GM18951 (cell line): ENCODE results near the gene FHL1.
"Not testable (repeated sequence)": the region's sequence is repeated elsewhere in the genome, so short reads cannot be mapped to it uniquely, and the experiment has no call there.

Source experiments
- POLR2A ChIP-seq: IDR thresholded peaks from 4 replicates; pipeline ENCODE4 v1.6.1; 2011; ENCODE audit warnings: mild to moderate bottlenecking; ENCODE audit not compliant: insufficient read length, insufficient read depth; ENCODE audit errors: extremely low read depth
- in situ Hi-C: fragments of 300-500 bp; cut with MboI; formaldehyde crosslinking; loops from one replicate; pipeline ENCODE4 v1.12.0; 2022; ENCODE audit warnings: low sequenced_read_pairs, mixed read lengths, inconsistent platforms; ENCODE audit not compliant: unreplicated experiment

Gene FHL1

GRCh38 chrX:136212557-136213111 lies 65.3 kb downstream of the FHL1 start:
- in situ Hi-C loops = no loop called here
- TF ChIP-seq POLR2A = no peak

- no peak for TF ChIP-seq POLR2A
- in situ Hi-C loops = no loop called here
Measured at GRCh38 chrX:136214551-136214950, 67.2 kb downstream of the FHL1 start.

- in situ Hi-C loops = no loop called here
- no peak for TF ChIP-seq POLR2A
Measured at GRCh38 chrX:136215559-136215958, 68.2 kb downstream of the FHL1 start.

- in situ Hi-C loops = no loop called here
- no peak for TF ChIP-seq POLR2A
Measured at GRCh38 chrX:136219893-136220292, 72.6 kb downstream of the FHL1 start.

GRCh38 chrX:136220540-136220939 lies 73.2 kb downstream of the FHL1 start:
- no peak for TF ChIP-seq POLR2A
- in situ Hi-C loops = no loop called here

- in situ Hi-C loops = no loop called here
- TF ChIP-seq POLR2A = no peak
Measured at GRCh38 chrX:136220951-136221350, 73.6 kb downstream of the FHL1 start.

GRCh38 chrX:136221851-136222513 lies 74.6 kb downstream of the FHL1 start:
- TF ChIP-seq POLR2A = no peak
- in situ Hi-C loops = no loop called here

GRCh38 chrX:136227074-136227473 lies 79.7 kb downstream of the FHL1 start:
- in situ Hi-C loops = no loop called here

GRCh38 chrX:136227948-136228838 lies 80.9 kb downstream of the FHL1 start:
- no peak for TF ChIP-seq POLR2A
- in situ Hi-C loops = no loop called here

More at GRCh38 chrX:136227074-136227473, 79.7 kb downstream of the FHL1 start:
- no peak for TF ChIP-seq POLR2A

GRCh38 chrX:136228839-136229207 lies 81.5 kb downstream of the FHL1 start:
- in situ Hi-C loops = no loop called here
- TF ChIP-seq POLR2A = no peak

- no peak for TF ChIP-seq POLR2A
- in situ Hi-C loops = no loop called here
Measured at GRCh38 chrX:136237074-136237473, 89.7 kb downstream of the FHL1 start.

GRCh38 chrX:136237849-136238248 lies 90.5 kb downstream of the FHL1 start:
- in situ Hi-C loops = not testable (repeated sequence)

GRCh38 chrX:136246201-136246600 lies 98.9 kb downstream of the FHL1 start:
- TF ChIP-seq POLR2A = no peak
- in situ Hi-C loops = no loop called here

GRCh38 chrX:136250191-136251040 lies 103.1 kb downstream of the FHL1 start:
- in situ Hi-C loops = no loop called here
- no peak for TF ChIP-seq POLR2A
